ENCODE results near the gene CNKSR2.

CNKSR2 gene

GRCh38 chrX:21493226-21493830, 119.1 kb downstream of the CNKSR2 start:
- H3K9me3 ChIP-seq (replicated peaks; ENCODE audit: insufficient read depth, low read length): no peaks in the 10 kb centered on the region
- no peaks in the 10 kb centered on the region for H4K20me1 ChIP-seq (ENCODE audit: insufficient read depth, low read length)
- H3K9ac ChIP-seq (ENCODE audit: low read length): no peak overlapping the region
- no peak for DNase-seq
- TF ChIP-seq, protein P1, sequence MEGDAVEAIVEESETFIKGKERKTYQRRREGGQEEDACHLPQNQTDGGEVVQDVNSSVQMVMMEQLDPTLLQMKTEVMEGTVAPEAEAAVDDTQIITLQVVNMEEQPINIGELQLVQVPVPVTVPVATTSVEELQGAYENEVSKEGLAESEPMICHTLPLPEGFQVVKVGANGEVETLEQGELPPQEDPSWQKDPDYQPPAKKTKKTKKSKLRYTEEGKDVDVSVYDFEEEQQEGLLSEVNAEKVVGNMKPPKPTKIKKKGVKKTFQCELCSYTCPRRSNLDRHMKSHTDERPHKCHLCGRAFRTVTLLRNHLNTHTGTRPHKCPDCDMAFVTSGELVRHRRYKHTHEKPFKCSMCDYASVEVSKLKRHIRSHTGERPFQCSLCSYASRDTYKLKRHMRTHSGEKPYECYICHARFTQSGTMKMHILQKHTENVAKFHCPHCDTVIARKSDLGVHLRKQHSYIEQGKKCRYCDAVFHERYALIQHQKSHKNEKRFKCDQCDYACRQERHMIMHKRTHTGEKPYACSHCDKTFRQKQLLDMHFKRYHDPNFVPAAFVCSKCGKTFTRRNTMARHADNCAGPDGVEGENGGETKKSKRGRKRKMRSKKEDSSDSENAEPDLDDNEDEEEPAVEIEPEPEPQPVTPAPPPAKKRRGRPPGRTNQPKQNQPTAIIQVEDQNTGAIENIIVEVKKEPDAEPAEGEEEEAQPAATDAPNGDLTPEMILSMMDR (IDR thresholded peaks at IDR 0.05; ENCODE audit: low read length): no peak
- no peak for TF ChIP-seq EZH2phosphoT487 (IDR thresholded peaks at IDR 0.05; ENCODE audit: low read length)
- TF ChIP-seq EZH2 (optimal IDR thresholded peaks at IDR 0.05; ENCODE audit: low read depth, low read length): no peak
- no peaks in the 10 kb centered on the region for H3K79me2 ChIP-seq (ENCODE audit: low read length)
- H2AFZ ChIP-seq (ENCODE audit: low read length): no peak overlapping the region
- H3K27me3 ChIP-seq (replicated peaks; ENCODE audit: insufficient read depth, low read length): no peaks in the 10 kb centered on the region
- no peak overlapping the region for H3K4me3 ChIP-seq (ENCODE audit: low read length)
- H3K4me2 ChIP-seq (ENCODE audit: low read depth, low read length): no peak overlapping the region
- H3K4me1 ChIP-seq (ENCODE audit: low read length): no peaks in the 10 kb centered on the region
- H3F3A ChIP-seq (ENCODE audit: insufficient read depth, low read length): no peaks in the 10 kb centered on the region
- no peaks in the 10 kb centered on the region for H3K9me2 ChIP-seq (replicated peaks; ENCODE audit: insufficient read depth, low read length)
- H3K36me3 ChIP-seq (replicated peaks; ENCODE audit: insufficient read depth, low read length): no peaks in the 10 kb centered on the region
- no peak overlapping the region for H3K27ac ChIP-seq (ENCODE audit: low read length)

- no peaks in the 10 kb centered on the region for H3K9me3 ChIP-seq (replicated peaks; ENCODE audit: insufficient read depth, low read length)
- H3K27me3 ChIP-seq (replicated peaks; ENCODE audit: insufficient read depth, low read length): no peaks in the 10 kb centered on the region
- no peaks in the 10 kb centered on the region for H4K20me1 ChIP-seq (ENCODE audit: insufficient read depth, low read length)
- H3K4me3 ChIP-seq (ENCODE audit: low read length): peak overlapping the region; percentile 20; the same call in 1 of the 2 replicates
- H3K4me1 ChIP-seq (ENCODE audit: low read length): peaks cover 22% of the 10 kb centered on the region; the same call in 1 of the 2 replicates
- no peaks in the 10 kb centered on the region for H3K9me2 ChIP-seq (replicated peaks; ENCODE audit: insufficient read depth, low read length)
- peak overlapping the region; percentile 47; the same call in 1 of the 2 replicates for H3K4me2 ChIP-seq (ENCODE audit: low read depth, low read length)
- H2AFZ ChIP-seq (ENCODE audit: low read length): no peak overlapping the region
- no peaks in the 10 kb centered on the region for H3K79me2 ChIP-seq (ENCODE audit: low read length)
- peak; percentile 30 for DNase-seq
- no peak overlapping the region for H3K9ac ChIP-seq (ENCODE audit: low read length)
- H3K27ac ChIP-seq (ENCODE audit: low read length): peak overlapping the region; percentile 58; the same call in 1 of the 2 replicates
- no peaks in the 10 kb centered on the region for H3K36me3 ChIP-seq (replicated peaks; ENCODE audit: insufficient read depth, low read length)
- H3F3A ChIP-seq (ENCODE audit: insufficient read depth, low read length): peaks cover 7% of the 10 kb centered on the region; the same call in 1 of the 2 replicates
- TF ChIP-seq, protein P1 (IDR thresholded peaks at IDR 0.05; ENCODE audit: low read length): no peak
- TF ChIP-seq EZH2 (optimal IDR thresholded peaks at IDR 0.05; ENCODE audit: low read depth, low read length) (no peak), EZH2phosphoT487 (IDR thresholded peaks at IDR 0.05; ENCODE audit: low read length) (no peak)
Observed at GRCh38 chrX:21503593-21503992, 129.4 kb downstream of the CNKSR2 start.

GRCh38 chrX:21509912-21510311, 135.7 kb downstream of the CNKSR2 start:
- H3K27me3 ChIP-seq (replicated peaks; ENCODE audit: insufficient read depth, low read length): no peaks in the 10 kb centered on the region
- no peak for DNase-seq
- H3K4me2 ChIP-seq (ENCODE audit: low read depth, low read length): no peak overlapping the region
- H3K9me2 ChIP-seq (replicated peaks; ENCODE audit: insufficient read depth, low read length): no peaks in the 10 kb centered on the region
- no peaks in the 10 kb centered on the region for H3F3A ChIP-seq (ENCODE audit: insufficient read depth, low read length)
- no peaks in the 10 kb centered on the region for H4K20me1 ChIP-seq (ENCODE audit: insufficient read depth, low read length)
- H3K9ac ChIP-seq (ENCODE audit: low read length): no peak overlapping the region
- no peaks in the 10 kb centered on the region for H3K79me2 ChIP-seq (ENCODE audit: low read length)
- TF ChIP-seq, protein P1 (IDR thresholded peaks at IDR 0.05; ENCODE audit: low read length): no peak
- TF ChIP-seq EZH2 (optimal IDR thresholded peaks at IDR 0.05; ENCODE audit: low read depth, low read length): no peak
- H3K4me1 ChIP-seq (ENCODE audit: low read length): peaks cover under 1% of the 10 kb centered on the region; the same call in 1 of the 2 replicates
- no peak overlapping the region for H2AFZ ChIP-seq (ENCODE audit: low read length)
- H3K9me3 ChIP-seq (replicated peaks; ENCODE audit: insufficient read depth, low read length): no peaks in the 10 kb centered on the region
- no peak overlapping the region for H3K27ac ChIP-seq (ENCODE audit: low read length)
- H3K36me3 ChIP-seq (replicated peaks; ENCODE audit: insufficient read depth, low read length): no peaks in the 10 kb centered on the region
- H3K4me3 ChIP-seq (ENCODE audit: low read length): no peak overlapping the region
